GM23338 (cell line): ENCODE measurements around the gene MAP4K1. TPM values are rescaled to one million over a fixed set of nuclear protein-coding genes. Genes with fewer than 3 reads are reported as not detected.

Experiments used
- ATAC-seq: fragments of 200-7000 bp; cut with Tn5 transposase; 3 replicates; pipeline ENCODE4 v1.9.1; 2020
- DNase-seq: peaks from one replicate; pipeline ENCODE4 v3.0.0-alpha.2; 2015; ENCODE audit warnings: low spot score
- H2AFZ ChIP-seq: fragments of 200-600 bp; sonication (generic); 2 replicates; pipeline ENCODE4 v1.8.0; 2016; ENCODE audit warnings: antibody characterized with exemption, mild to moderate bottlenecking, moderate library complexity
- H3F3A ChIP-seq: fragments of 200-600 bp; sonication (generic); replicated peaks from 2 replicates; pipeline ENCODE4 v1.8.0; 2017; ENCODE audit warnings: antibody characterized with exemption, mixed run types, low read depth
- H3K27ac ChIP-seq: fragments of 200-600 bp; sonication (generic); 2 replicates; pipeline ENCODE4 v1.6.1; 2016; ENCODE audit warnings: low read depth
- H3K27me3 ChIP-seq: fragments of 200-600 bp; sonication (generic); 2 replicates; pipeline ENCODE4 v1.8.0; 2016; ENCODE audit warnings: mild to moderate bottlenecking, mixed run types, moderate library complexity; ENCODE audit not compliant: insufficient read depth
- H3K36me3 ChIP-seq: fragments of 200-600 bp; sonication (generic); 2 replicates; pipeline ENCODE4 v1.8.0; 2016; ENCODE audit warnings: mild to moderate bottlenecking; ENCODE audit not compliant: insufficient read depth
- H3K4me1 ChIP-seq: fragments of 200-600 bp; sonication (generic); 2 replicates; pipeline ENCODE4 v1.8.0; 2016; ENCODE audit warnings: mild to moderate bottlenecking, moderate library complexity; ENCODE audit not compliant: insufficient read depth
- H3K4me2 ChIP-seq: fragments of 200-600 bp; sonication (generic); 2 replicates; pipeline ENCODE4 v1.7.1; 2017; ENCODE audit warnings: mixed run types
- H3K4me3 ChIP-seq: fragments of 200-600 bp; sonication (generic); 2 replicates; pipeline ENCODE4 v1.6.1; 2016; ENCODE audit warnings: mixed run types
- H3K79me2 ChIP-seq: fragments of 200-600 bp; sonication (generic); replicated peaks from 2 replicates; pipeline ENCODE4 v1.8.0; 2017; ENCODE audit warnings: mild to moderate bottlenecking; ENCODE audit not compliant: insufficient read depth
- H3K9me2 ChIP-seq: fragments of 200-600 bp; sonication (generic); 2 replicates; pipeline ENCODE4 v1.8.0; 2017; ENCODE audit not compliant: insufficient read depth
- H4K20me1 ChIP-seq: fragments of 200-600 bp; sonication (generic); replicated peaks from 2 replicates; pipeline ENCODE4 v1.8.0; 2017; ENCODE audit warnings: mild to moderate bottlenecking; ENCODE audit not compliant: insufficient read depth
- H3K27ac Mint-ChIP-seq: 2 replicates; pipeline ENCODE4 v1.8.0; 2020; ENCODE audit warnings: inconsistent platforms, mild to moderate bottlenecking, moderate library complexity, mixed read lengths
- H3K27me3 Mint-ChIP-seq: 3 replicates; pipeline ENCODE4 v1.8.0; 2022; ENCODE audit warnings: low read depth, mild to moderate bottlenecking, moderate library complexity, mixed read lengths, inconsistent platforms; ENCODE audit not compliant: insufficient read depth, poor library complexity
- H3K36me3 Mint-ChIP-seq: 3 replicates; pipeline ENCODE4 v1.8.0; 2021; ENCODE audit warnings: low read depth, mild to moderate bottlenecking, inconsistent platforms, moderate library complexity, mixed read lengths
- H3K4me1 Mint-ChIP-seq: 3 replicates; pipeline ENCODE4 v1.8.0; 2020; ENCODE audit warnings: mild to moderate bottlenecking, inconsistent platforms, mixed read lengths
- H3K4me3 Mint-ChIP-seq: 3 replicates; pipeline ENCODE4 v1.8.0; 2021; ENCODE audit warnings: moderate library complexity, mild to moderate bottlenecking, inconsistent platforms, mixed read lengths
- H3K9me3 Mint-ChIP-seq: 3 replicates; pipeline ENCODE4 v1.8.0; 2020; ENCODE audit warnings: moderate library complexity, mild to moderate bottlenecking, inconsistent platforms, mixed read lengths
- EZH2 ChIP-seq: fragments of 200-600 bp; sonication (generic); IDR thresholded peaks from one replicate; pipeline ENCODE4 v1.8.0; 2017; ENCODE audit warnings: antibody characterized with exemption, mild to moderate bottlenecking, low read depth; ENCODE audit not compliant: unreplicated experiment
- STAT1 ChIP-seq: IDR thresholded peaks from one replicate; pipeline ENCODE4 v1.6.1; 2016; ENCODE audit warnings: antibody characterized with exemption; ENCODE audit not compliant: unreplicated experiment
- polyA plus RNA-seq: library from polyadenylated mRNA; unstranded; fragments of >200 nt; fragmentation: Nextera tagmentation; extraction: Ambion mirVana; gene quantifications from 2 replicates; pipeline ENCODE4 v1.2.1, GENCODE V29; 2016
- total RNA-seq: library from RNA; depleted of rRNA; stranded (reverse); fragments of >200 nt; shearing (Covaris generic); gene quantifications from 2 replicates; pipeline ENCODE4 v1.2.3, GENCODE V29; 2014
- TF ChIP-seq, protein P1 (sequence below): fragments of 250-450 bp; sonication (Bioruptor Pico); IDR thresholded peaks from 2 replicates; pipeline ENCODE4 v1.5.0; 2020; ENCODE audit warnings: mild to moderate bottlenecking, moderate library complexity
- TF ChIP-seq, protein P2 (sequence below), 2 experiments: fragments of 200-600 bp in 1 of 2; sonication (generic) in 1 of 2; conservative IDR thresholded peaks; 2 replicates each; pipeline versions ENCODE4 v1.5.1 to v1.6.1; 2016 to 2017; ENCODE audit warnings: antibody characterized with exemption in 2 of 2, low read depth in 2 of 2, mild to moderate bottlenecking in 2 of 2, moderate library complexity in 1 of 2

MAP4K1 gene
- total and polyA plus RNA-seq, 2 experiments from 2014 or later: 7.7 to 44.6 TPM

DNA sequence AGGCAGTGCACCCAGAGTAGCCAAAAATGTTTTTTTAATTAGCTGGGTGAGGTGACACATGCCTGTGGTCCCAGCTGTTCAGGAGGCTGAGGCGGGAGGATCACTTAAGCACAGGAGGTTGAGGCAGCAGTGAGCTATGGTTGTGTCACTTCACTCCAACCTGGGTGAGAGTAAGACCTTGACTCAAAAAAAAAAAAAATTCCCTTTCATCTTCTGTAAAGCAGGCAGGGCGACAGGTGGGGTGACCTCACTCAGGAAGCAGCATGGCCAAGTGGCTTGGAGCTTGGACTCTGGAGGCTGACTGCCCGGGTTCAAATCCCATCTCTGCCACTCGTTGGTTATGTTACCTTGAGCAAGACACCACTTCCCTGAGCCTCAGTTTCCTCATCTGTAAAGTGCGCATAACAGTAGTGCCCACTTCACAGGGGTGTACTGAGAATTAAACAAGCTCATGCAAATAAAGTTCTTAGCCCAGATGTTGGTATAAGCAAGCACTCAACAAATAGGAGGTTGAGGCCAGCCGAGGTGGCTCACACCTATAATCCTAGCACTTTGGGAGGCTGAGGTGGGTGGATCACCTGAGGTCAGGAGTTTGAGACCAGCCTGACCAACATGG, 48.3 kb downstream of the MAP4K1 start (continued):
- TF ChIP-seq, protein P1, sequence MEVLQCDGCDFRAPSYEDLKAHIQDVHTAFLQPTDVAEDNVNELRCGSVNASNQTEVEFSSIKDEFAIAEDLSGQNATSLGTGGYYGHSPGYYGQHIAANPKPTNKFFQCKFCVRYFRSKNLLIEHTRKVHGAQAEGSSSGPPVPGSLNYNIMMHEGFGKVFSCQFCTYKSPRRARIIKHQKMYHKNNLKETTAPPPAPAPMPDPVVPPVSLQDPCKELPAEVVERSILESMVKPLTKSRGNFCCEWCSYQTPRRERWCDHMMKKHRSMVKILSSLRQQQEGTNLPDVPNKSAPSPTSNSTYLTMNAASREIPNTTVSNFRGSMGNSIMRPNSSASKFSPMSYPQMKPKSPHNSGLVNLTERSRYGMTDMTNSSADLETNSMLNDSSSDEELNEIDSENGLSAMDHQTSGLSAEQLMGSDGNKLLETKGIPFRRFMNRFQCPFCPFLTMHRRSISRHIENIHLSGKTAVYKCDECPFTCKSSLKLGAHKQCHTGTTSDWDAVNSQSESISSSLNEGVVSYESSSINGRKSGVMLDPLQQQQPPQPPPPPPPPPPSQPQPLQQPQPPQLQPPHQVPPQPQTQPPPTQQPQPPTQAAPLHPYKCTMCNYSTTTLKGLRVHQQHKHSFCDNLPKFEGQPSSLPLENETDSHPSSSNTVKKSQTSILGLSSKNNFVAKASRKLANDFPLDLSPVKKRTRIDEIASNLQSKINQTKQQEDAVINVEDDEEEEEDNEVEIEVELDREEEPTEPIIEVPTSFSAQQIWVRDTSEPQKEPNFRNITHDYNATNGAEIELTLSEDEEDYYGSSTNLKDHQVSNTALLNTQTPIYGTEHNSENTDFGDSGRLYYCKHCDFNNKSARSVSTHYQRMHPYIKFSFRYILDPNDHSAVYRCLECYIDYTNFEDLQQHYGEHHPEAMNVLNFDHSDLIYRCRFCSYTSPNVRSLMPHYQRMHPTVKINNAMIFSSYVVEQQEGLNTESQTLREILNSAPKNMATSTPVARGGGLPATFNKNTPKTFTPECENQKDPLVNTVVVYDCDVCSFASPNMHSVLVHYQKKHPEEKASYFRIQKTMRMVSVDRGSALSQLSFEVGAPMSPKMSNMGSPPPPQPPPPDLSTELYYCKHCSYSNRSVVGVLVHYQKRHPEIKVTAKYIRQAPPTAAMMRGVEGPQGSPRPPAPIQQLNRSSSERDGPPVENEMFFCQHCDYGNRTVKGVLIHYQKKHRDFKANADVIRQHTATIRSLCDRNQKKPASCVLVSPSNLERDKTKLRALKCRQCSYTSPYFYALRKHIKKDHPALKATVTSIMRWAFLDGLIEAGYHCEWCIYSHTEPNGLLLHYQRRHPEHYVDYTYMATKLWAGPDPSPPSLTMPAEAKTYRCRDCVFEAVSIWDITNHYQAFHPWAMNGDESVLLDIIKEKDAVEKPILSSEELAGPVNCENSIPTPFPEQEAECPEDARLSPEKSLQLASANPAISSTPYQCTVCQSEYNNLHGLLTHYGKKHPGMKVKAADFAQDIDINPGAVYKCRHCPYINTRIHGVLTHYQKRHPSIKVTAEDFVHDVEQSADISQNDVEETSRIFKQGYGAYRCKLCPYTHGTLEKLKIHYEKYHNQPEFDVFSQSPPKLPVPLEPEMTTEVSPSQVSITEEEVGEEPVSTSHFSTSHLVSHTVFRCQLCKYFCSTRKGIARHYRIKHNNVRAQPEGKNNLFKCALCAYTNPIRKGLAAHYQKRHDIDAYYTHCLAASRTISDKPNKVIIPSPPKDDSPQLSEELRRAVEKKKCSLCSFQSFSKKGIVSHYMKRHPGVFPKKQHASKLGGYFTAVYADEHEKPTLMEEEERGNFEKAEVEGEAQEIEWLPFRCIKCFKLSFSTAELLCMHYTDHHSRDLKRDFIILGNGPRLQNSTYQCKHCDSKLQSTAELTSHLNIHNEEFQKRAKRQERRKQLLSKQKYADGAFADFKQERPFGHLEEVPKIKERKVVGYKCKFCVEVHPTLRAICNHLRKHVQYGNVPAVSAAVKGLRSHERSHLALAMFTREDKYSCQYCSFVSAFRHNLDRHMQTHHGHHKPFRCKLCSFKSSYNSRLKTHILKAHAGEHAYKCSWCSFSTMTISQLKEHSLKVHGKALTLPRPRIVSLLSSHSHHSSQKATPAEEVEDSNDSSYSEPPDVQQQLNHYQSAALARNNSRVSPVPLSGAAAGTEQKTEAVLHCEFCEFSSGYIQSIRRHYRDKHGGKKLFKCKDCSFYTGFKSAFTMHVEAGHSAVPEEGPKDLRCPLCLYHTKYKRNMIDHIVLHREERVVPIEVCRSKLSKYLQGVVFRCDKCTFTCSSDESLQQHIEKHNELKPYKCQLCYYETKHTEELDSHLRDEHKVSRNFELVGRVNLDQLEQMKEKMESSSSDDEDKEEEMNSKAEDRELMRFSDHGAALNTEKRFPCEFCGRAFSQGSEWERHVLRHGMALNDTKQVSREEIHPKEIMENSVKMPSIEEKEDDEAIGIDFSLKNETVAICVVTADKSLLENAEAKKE (CRISPR knock-in tag): no peak
- TF ChIP-seq STAT1: no peak
- TF ChIP-seq, protein P2, sequence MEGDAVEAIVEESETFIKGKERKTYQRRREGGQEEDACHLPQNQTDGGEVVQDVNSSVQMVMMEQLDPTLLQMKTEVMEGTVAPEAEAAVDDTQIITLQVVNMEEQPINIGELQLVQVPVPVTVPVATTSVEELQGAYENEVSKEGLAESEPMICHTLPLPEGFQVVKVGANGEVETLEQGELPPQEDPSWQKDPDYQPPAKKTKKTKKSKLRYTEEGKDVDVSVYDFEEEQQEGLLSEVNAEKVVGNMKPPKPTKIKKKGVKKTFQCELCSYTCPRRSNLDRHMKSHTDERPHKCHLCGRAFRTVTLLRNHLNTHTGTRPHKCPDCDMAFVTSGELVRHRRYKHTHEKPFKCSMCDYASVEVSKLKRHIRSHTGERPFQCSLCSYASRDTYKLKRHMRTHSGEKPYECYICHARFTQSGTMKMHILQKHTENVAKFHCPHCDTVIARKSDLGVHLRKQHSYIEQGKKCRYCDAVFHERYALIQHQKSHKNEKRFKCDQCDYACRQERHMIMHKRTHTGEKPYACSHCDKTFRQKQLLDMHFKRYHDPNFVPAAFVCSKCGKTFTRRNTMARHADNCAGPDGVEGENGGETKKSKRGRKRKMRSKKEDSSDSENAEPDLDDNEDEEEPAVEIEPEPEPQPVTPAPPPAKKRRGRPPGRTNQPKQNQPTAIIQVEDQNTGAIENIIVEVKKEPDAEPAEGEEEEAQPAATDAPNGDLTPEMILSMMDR (conservative IDR thresholded peaks at IDR 0.05; ENCODE audit: low read depth in 2 of 2): no peak

DNA sequence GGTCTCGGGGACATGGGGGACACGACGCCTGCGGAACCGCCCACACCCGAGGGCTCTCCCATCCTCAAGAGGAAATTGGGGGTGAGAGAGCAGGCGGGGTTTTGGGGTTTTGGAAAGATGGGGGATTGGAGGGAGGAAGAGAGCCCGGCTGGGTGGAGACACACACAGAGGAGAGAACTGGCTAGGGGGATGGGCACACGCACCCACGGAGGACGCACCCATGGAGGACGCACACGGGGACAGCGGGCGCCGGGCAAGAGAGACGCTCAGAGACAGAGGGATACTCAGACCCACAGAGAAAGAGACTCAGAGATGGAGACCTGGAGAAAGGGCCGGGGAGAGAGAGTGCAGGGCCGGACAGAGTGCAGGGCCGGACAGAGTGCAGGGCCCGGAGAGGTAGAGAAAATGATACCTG, 52.1 kb downstream of the MAP4K1 start:
- H3F3A ChIP-seq: 0 out of 2 replicates have a peak, but pooled peaks cover 8% of the 10 kb centered on the region
- H4K20me1 ChIP-seq: no peaks in the 10 kb centered on the region; the same call in 1 of the 2 replicates
- H3K27me3 ChIP-seq: peaks cover 15% of the 10 kb centered on the region; the same call in 1 of the 2 replicates
- DNase-seq (no peak), ATAC-seq (peak; percentile 21; the same call in 2 of the 3 replicates)
- peak overlapping the region; percentile 47 for H3K4me3 ChIP-seq
- H3K4me1 ChIP-seq: no peaks in the 10 kb centered on the region
- peak overlapping the region; percentile 47 for H2AFZ ChIP-seq
- H3K9me2 ChIP-seq: no peaks in the 10 kb centered on the region
- no peaks in the 10 kb centered on the region; the same call in 1 of the 2 replicates for H3K36me3 ChIP-seq
- H3K4me2 ChIP-seq: peak overlapping the region; percentile 72
- Mint-ChIP-seq H3K27ac (no peak overlapping the region), H3K9me3 (peaks cover 3% of the 10 kb centered on the region; the same call in 1 of the 3 replicates), H3K27me3 (peaks cover 14% of the 10 kb centered on the region), H3K4me3 (peak overlapping the region; percentile 32; the same call in 1 of the 3 replicates), H3K36me3 (peaks cover 29% of the 10 kb centered on the region), H3K4me1 (no peaks in the 10 kb centered on the region)
- no peaks in the 10 kb centered on the region for H3K79me2 ChIP-seq
- H3K27ac ChIP-seq: no peak overlapping the region
- no peak for TF ChIP-seq EZH2
- TF ChIP-seq, protein P2 (conservative IDR thresholded peaks at IDR 0.05; ENCODE audit: low read depth in 2 of 2): no peak
